Measurements from ENCODE around the gene GPHN. TPM values are rescaled to one million over a fixed set of nuclear protein-coding genes. Genes with fewer than 3 reads are reported as not detected.

GPHN gene
- total RNA-seq, 1 donor from 2014 or later, result 17.4 TPM

DNA sequence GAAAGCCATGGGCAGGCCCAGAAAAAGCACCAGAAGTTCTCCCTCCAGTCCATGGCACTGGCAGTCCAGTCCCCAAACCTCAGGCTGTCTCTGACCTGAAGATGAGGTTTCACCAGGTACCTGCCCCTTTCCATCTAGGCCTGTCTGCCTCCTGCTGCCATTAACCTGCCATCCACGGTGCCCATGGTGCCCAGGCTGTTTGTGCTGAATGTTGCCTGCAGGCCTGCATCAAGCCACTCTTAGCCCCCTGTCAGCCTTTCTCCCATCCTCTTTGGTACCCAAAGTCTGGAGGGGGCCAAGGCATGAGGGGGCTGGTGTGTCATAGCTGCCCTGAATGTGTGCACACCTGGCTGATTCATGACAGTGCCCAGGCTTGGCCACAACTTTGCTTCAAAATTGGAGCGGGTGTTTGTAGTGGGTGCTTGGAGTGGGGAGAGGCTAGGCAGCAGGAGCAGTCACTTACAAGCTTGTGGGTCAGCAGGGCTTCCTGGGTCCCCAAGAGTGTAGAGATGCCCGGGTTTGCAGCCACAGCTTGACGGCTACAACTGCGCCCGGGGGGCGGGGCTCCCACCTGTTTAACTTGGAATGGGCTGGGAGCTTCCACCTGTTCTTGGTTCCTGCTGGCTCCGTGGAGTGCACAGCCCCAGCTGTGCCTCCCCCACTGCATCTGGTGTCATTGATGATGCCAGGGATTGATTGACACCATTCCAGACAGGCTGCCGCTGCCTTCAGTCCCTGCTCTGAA is 88.5 kb downstream of the GPHN start:
- intact Hi-C loops (cut with micrococcal nuclease), result no loop called here

DNA sequence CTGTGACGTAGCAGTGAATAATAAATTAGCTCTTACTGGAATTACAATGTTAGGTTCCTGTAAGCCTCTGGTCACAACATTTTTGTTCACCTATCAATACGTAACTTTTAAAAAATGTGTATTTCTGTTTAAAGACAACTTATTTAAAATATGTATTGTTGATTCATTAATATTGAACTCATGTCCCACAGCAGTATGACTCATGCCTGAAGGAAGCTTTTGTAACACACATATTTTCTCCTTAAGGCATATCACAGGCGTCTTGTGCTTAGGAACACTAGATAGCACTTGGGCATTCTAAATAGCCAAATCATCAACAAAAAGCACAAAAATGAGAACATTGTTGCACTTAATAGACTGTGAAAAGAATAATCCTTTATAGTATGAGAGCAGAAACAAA is 92.5 kb downstream of the GPHN start:
- intact Hi-C loops (cut with micrococcal nuclease), result no loop called here

DNA sequence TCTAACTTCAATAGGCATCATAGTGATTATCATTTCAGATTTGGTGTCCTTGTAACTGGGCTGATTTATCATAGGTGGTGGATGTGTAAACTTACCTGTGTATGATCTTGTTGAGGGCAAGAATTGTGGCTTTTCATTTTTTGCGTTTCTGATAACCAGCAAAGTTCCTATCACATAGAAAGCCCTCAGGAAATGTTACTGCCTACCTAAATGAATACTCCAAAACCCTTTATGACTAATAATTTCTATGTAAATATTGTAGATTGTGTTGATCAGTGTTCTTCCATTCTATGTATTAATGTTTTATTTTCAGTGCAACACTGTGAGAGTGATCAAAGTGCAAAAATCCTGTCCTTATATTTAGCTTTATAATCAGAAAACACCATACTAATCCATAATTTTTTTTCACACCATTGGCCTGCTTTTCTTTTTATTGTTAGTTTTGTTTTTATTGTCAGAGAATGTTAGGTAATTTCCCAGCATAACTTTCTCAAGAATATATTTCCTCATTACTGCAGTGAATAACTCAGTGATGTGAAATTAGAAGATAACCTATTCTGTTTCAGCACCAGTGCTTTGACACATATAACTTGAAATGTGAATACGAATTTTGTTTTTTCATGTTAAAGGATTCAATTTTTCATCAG is 94.1 kb downstream of the GPHN start:
- intact Hi-C loops (cut with micrococcal nuclease), result no loop called here

DNA sequence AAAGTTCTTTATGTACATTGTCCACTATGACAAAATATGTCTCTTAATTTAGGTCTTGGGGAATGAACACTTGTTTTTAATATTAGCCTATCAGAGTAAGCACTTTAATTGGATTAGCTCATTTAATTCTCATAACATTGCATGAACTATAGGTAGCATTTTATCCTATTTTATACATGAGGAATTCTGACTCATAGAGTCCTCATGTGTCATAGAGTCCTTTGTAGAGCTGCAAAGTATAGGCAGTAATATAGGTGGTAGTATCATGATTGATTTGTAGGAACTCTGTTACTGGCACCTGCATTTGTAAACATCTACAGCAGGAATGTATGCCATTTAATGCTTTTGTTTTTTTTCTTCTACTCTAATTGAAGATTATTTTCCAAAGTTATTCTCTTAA is 96.0 kb downstream of the GPHN start:
- intact Hi-C loops (cut with micrococcal nuclease), result no loop called here

DNA sequence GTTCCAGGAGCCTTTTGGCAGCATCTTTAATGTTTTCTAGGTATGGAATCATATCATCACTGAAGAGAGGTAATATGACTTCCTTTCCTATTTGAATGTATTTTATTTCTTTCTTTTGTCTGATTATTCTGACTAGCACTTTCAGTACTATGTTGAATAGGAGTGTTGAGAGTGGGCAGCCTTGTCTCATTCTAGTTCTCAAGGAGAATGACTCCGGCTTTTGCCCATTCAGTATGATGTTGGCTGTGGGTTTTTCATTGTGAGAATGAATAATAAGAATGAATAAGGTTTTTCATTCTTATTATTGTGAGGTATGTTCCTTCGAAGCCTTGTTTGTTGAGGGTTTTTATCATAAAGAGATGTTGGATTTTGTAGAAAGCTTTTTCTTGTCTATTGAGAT is 98.9 kb downstream of the GPHN start:
- intact Hi-C loops (cut with micrococcal nuclease), result no loop called here

DNA sequence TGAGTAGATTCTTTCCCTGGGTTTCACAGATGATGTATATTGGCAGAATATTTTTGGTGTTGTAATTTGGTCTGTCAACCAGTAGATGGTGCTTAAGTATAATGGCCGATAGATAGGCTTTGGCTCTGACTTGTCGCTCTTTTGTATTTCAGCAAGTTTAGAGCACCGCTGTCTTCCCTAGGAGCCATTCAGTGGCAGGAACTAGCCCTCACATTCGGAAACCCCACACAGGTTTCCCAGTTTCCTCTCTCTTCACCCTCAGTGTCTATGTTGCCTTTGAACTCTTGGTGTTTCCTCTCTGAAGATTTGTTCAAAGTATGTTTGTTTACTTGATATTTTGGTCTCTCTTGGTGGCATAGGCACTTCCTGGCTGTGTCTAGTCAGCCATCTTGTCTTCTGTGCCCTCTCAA is 102.2 kb downstream of the GPHN start:
- intact Hi-C loops (cut with micrococcal nuclease), result loop anchor here (1.0 kb wide), 1 partner anchor 508 kb away; no protein-coding TSS in a partner anchor

DNA sequence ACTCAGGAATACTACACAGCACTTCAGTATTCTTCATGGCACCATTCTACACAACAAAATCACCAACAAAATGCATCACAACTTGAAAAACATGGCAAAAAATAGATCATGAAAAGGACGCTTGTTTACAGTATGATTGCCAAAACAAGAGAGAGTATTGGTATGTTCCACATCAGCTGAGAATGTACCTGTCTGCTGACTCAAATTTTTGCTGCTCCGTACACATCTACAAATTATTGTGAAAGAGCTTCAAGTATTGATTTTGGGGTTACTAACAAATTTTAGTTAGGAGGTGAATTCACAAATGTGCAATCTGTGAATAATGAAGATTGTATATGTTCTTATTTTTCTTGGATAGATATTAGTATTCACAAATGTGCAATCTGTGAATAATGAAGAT is 105.4 kb downstream of the GPHN start:
- intact Hi-C loops (cut with micrococcal nuclease), result no loop called here

DNA sequence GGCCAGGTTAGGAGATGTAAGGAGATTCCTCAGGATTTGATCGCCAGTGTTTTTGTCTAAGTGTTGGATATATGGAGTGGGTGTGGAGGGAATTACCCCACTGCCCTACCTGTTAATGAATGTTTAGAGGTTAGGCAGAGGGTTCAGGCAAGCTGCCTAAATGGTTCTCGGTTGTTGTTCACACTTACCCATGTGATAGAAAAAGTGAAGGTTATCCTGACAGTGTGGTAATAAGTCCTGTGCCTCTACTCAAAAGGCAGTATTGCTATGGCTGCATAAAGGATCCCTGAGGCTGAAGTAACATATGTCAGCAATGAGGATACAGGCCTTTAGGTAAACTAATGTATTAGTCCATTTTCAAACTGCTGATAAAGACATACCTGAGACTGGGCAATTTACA is 112.0 kb downstream of the GPHN start:
- intact Hi-C loops (cut with micrococcal nuclease), result loop anchor here (10.0 kb wide), 1 partner anchor 125 kb away; no protein-coding TSS in a partner anchor

DNA sequence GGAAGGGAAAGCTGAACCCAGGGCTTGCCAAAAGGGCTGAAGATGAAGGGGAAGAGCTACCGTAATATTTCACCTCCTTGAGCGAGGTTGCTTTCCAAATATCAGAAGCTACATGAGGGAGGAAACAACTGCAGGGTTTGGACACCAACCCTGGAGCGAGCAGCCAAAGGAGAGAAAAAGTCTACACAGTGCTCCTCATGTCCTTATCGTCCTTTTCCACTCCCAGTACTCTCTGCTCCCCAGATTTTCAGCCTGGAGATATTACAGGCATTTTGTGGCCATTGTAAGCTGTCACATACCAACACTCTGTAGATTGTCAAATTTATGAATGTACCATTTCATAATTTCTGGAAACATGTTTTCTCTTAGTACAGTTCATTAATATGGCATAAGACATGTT is 115.9 kb downstream of the GPHN start:
- intact Hi-C loops (cut with micrococcal nuclease), result loop anchor here (10.0 kb wide), 1 partner anchor 121 kb away; no protein-coding TSS in a partner anchor

DNA sequence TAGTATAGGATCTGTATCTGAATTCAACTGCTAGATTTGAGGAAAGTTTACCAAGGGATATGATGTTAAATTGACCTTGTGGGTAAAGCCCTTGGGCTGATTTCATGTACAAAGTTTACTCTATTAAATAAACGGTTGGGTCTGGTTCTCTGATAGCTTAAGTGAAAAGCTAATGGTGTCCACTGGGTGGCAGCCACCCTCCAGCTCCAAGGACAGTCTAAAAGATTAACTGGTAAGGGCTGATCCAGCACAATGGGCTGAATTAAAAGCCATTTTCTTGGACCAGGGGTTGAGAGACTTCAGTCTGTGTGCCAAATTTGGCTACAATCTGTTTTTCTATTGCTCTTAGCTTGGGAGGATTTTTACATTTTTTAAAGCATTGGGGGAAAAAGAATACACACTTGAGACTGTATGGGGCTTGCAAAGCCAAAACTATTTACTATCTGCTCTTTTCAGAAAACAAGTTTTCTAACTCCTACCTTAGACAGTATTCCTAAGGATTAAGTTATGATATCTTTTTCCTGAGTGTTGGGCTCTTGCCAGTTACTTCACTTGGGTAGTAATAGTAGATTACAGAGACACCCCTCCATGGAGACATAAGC is 116.5 kb downstream of the GPHN start:
- intact Hi-C loops (cut with micrococcal nuclease), result loop anchor here (10.0 kb wide), 1 partner anchor 120 kb away; no protein-coding TSS in a partner anchor

DNA sequence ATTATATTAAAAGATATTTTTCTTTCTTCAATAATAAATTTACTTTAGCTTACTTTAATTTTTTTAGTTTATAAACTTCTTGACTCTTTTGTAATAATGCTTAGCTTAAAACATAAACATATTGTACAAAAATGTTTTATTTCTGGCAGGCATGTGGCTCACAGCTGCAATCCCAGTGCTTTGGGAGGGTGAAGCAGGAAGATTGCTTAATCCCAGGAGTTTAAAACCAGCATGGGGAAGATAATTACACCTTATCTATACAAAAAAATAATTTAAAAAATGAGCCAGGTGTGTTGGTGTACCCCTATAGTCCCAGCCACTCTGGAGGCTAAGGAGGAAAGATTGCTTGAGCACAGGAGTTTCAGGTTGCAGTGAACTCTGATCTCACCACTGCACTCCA is 120.7 kb downstream of the GPHN start:
- intact Hi-C loops (cut with micrococcal nuclease), result loop anchor here (10.0 kb wide), 1 partner anchor 116 kb away; no protein-coding TSS in a partner anchor

DNA sequence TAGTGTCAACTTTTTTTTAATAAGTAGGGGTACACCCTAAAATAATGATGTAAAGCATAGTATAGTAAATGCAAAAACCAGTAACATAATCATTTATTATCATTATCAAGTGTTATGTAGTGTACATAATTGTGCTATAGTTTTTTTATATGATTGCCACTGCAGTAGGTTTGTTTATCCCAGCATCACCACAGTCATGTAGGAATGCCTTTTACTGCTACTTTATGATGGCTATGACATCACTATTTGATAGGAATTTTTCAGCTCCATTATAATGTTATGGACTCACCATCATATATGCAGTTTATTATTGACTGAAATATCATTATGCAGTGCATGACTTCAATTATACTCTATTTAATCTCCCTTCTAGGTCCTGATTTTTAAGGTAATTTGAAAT is 121.6 kb downstream of the GPHN start:
- intact Hi-C loops (cut with micrococcal nuclease), result loop anchor here (10.0 kb wide), 1 partner anchor 115 kb away; no protein-coding TSS in a partner anchor

DNA sequence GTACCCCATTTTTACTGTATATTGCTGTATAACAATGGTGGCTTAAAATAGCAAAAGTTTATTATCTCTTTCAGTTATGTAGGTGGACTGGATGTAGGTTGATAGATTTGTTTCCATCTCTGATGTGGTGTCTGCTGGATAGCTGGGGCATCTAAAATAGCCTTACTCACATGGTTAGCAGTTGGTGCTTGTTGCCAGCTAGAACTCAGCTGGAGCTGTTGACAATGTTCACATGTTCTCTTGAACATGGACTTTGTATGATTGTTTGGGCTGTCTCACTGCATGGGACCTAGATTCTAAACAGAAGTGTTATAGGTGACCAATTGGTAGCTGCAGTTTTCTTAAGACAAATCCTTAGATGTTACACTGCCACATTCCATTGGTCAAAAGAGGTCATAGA is 126.9 kb downstream of the GPHN start:
- intact Hi-C loops (cut with micrococcal nuclease), result no loop called here

DNA sequence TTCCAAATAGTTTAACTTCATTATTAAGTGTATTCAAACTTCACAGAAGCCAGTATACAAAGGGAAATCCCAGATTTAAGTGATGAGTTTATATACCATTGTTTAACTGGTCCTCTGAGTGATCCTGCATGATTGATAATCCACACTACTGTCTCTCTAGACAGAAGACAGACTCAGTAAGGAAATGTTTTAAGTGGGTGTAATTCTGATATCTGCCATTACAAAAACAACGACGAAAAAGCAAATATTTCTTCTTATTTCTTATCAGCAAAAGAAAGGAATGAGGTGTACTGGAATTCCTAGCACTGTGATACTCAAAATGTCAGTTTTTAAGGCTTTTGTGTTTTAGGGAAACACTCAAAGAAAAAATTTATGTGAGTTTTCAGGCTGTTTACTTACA is 127.5 kb downstream of the GPHN start:
- intact Hi-C loops (cut with micrococcal nuclease), result no loop called here

DNA sequence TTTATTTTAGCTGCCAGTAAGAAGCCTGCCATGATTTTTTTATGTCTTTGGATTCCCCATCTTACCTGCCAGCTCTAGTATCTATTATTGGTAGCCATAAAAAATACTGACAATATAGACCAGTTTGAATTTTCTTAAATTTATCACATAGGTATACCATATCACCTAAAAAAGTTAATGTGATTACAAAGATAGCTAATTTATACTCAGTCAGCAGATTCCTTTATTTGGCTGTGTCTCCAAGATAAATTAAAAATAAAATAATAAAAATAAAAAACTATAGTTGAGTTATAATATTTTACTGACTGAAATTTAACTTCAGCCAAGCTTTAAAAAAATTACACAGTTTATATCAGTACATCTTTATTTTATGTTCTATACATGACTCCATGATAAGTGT is 128.3 kb downstream of the GPHN start:
- intact Hi-C loops (cut with micrococcal nuclease), result no loop called here

DNA sequence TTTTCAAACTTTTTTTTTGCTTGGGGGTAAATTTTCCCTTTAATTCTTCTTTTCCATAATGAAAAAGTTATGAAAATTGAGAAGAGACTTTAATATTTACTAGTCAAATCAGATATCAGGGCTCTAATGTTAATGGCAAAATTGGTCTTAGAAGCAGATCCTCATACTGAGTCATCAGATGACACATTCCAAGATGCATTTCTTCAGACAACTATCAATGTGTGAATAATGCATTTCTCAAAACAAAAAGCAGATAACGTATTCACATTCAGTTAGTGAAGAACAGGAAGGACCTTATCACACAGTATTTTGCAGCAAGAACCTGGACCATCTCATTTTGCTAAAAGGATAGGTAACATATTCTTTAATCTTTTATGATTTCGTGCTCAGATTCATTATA is 130.7 kb downstream of the GPHN start:
- intact Hi-C loops (cut with micrococcal nuclease), result no loop called here

DNA sequence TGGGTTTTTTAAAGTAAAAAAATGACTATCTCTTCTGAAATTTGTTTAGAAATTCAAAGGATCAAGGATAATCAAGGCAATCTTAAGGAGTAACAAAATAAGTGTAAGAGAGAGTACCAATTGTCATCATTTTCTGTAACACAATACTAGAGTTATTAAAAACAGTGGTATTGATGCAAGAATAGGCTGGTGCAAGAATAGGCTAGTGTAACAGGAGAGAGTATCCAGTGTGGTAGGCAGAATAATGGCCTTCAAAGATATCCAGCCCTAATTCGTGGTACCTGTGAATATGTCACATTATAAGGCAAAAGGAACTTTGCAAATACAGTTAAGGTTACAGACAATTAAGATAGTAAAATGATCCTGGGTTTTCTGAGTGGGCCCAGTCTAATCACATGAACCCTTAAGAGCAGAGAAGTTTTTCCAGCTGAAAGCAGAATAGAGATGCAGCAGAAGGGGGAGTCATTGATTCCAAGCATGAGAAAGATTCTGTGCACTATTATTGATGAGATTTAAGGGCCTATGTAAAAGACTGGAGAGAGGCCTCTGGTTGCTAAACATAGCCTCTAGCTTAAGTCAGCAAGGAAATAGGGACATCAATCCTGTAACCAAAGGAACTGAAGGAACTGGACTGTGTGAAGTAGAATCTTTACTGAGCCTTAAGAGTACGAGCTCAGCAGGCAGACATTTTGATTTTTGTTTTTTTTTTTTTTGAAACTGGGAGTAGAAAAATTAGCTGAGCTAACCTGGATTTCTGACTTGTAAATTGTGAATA is 134.1 kb downstream of the GPHN start:
- intact Hi-C loops (cut with micrococcal nuclease), result no loop called here

DNA sequence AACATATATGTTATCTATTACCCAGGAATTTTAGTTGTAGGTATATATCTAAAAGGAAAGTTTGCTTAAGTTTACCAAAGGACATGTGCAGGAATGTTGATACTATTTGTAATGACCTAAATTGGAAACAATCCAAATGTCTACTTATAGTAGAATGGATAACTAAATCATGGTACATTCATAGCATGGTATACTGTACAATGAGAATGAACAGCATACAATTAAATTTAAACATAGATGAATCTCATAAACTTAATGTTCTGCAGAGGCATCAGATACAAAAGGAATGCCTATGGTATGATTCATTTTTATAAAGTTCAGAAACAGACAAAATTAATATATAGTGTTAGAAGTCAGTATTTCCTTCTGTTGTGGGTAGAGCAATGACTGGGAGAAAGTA is 135.4 kb downstream of the GPHN start:
- intact Hi-C loops (cut with micrococcal nuclease), result no loop called here

DNA sequence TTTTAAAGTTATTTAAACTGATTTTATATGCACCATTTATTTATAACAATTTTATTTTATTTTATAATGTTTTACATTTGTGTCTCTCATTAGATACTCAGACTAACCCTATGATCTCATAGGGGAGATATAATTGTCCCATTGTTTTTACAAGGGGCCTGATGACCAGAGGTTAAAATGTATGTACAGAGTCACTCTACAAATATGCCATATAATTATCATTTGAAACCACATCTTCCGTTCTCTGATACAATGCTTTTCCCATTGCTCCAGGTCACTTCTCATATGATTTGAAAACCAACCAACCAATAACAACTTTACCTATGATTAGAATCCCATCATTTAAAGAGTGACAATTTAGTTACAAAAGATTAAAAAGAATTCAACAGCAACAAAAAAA is 137.8 kb downstream of the GPHN start:
- intact Hi-C loops (cut with micrococcal nuclease), result no loop called here

DNA sequence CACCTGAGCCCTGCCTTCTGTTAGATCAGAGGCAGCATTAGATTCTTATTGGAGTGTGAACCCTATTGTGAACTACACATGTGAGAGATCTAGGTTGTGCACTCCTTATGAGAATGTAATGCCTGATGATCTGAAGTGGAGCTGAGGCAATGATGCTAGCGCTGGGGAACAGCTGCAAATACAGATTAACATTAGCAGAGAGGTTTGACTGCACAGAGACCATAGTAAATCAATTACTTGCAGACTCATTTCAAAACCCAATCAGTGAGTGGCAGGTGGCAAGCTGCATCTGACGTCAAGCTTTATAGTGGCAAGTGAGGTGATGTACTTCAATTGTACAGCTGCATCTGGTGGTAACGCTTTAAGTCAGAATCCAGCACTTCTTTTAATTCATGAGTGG is 141.6 kb downstream of the GPHN start:
- intact Hi-C loops (cut with micrococcal nuclease), result no loop called here

DNA sequence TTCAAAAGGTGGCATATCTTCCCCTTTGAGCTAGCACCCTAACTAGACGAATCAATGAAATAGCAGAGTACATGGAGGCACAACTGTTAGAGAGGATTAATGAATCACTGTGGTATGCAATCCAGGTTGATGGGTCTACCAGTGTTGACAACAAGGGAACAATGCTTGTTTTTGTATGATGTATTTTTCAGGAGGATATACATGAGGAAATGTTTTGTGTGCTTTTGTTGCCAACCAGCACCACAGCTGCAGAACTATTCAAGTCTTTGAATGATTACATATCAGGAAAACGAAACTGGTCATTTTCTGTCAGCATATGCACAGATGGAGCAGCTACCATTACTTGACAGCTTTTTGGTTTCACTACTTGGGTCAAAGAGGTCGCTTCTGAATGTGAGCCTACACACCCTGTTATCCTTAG is 142.6 kb downstream of the GPHN start:
- intact Hi-C loops (cut with micrococcal nuclease), result no loop called here
